ENCODE measurements around the gene DSCAML1.

DNA sequence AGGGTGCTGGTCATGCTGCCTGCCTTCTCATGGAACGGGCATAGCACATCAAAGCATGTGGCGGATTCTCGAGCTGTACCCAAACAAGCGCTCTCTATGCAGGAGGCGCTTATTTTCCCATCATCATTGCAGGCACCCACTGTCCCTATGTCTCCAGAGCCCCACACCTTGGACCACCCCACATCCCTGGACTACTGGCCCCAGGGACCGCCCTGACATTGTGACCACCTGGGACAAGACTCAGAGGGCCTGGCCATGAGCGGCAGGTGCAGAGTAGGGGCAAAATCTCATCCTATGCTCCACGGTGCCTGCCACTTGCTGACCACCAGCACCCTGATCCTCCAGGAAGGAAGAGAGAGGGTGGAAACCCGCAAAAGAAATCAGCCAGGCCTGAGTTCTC lies 170.4 kb downstream of the DSCAML1 start:
- TF ChIP-seq, protein P1, sequence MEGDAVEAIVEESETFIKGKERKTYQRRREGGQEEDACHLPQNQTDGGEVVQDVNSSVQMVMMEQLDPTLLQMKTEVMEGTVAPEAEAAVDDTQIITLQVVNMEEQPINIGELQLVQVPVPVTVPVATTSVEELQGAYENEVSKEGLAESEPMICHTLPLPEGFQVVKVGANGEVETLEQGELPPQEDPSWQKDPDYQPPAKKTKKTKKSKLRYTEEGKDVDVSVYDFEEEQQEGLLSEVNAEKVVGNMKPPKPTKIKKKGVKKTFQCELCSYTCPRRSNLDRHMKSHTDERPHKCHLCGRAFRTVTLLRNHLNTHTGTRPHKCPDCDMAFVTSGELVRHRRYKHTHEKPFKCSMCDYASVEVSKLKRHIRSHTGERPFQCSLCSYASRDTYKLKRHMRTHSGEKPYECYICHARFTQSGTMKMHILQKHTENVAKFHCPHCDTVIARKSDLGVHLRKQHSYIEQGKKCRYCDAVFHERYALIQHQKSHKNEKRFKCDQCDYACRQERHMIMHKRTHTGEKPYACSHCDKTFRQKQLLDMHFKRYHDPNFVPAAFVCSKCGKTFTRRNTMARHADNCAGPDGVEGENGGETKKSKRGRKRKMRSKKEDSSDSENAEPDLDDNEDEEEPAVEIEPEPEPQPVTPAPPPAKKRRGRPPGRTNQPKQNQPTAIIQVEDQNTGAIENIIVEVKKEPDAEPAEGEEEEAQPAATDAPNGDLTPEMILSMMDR (IDR thresholded peaks at IDR 0.05) = no peak
- TF ChIP-seq POLR2A (IDR thresholded peaks at IDR 0.05) = no peak
